NB4 (cell line): ENCODE data around the gene PRSS2.

Experiments
- CTCF ChIP-seq: IDR thresholded peaks from one replicate; pipeline ENCODE4 v1.5.1; 2012; ENCODE audit warnings: low read depth, low read length
- MYC ChIP-seq: IDR thresholded peaks from 2 replicates; pipeline ENCODE4 v1.6.1; 2011; ENCODE audit warnings: low read depth, low read length

GRCh38 chr7:142771353-142771723 is 568 bp downstream of the PRSS2 start:
- no peak for TF ChIP-seq MYC
- TF ChIP-seq CTCF = no peak
